ENCODE results near the gene KIAA0513.
"Not testable (repeated sequence)": the region's sequence is repeated elsewhere in the genome, so short reads cannot be mapped to it uniquely, and the experiment has no call there.

KIAA0513 gene

DNA sequence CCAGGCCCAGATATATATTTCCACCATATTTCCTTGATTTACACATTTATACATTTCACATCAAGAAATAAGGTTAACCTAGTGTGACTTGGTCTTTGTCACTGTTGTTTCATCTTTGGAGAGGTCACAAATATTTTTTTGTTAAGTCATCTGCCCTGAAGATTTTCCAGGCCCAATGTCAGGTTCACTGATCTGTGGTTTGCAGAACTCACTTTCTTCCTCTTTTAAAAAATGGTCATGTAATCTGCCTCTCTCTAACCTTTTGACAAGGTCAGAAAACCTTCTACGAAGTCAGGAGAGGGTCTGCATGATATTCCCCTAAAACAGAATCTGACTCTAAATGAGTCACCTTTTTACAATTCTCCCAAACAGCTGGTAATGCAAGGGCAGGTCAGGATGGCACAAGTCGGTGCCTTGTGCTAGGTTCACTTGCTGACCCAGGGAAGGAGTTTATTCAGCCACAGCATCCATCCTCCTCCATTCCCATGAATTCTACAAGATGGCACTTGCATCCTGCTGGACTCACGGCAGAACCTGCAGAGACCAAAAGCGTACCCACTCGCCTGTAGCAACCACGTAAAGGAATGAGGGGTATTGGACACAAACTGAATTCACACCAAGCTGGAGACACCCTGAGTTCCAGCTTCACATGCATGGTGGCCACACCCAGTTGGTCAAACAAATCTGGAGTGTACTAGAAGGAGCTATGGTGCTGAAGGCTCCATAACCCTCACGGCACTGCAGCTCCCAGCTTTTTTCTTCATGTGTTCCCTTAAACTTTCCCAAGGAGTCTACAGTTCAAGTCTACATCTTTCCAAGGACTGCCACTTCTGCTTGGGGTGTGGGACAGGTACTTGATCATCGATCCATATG, 1.6 kb upstream of the KIAA0513 start:
- no peak overlapping the region for H3K27ac ChIP-seq
- TF ChIP-seq, protein P1, sequence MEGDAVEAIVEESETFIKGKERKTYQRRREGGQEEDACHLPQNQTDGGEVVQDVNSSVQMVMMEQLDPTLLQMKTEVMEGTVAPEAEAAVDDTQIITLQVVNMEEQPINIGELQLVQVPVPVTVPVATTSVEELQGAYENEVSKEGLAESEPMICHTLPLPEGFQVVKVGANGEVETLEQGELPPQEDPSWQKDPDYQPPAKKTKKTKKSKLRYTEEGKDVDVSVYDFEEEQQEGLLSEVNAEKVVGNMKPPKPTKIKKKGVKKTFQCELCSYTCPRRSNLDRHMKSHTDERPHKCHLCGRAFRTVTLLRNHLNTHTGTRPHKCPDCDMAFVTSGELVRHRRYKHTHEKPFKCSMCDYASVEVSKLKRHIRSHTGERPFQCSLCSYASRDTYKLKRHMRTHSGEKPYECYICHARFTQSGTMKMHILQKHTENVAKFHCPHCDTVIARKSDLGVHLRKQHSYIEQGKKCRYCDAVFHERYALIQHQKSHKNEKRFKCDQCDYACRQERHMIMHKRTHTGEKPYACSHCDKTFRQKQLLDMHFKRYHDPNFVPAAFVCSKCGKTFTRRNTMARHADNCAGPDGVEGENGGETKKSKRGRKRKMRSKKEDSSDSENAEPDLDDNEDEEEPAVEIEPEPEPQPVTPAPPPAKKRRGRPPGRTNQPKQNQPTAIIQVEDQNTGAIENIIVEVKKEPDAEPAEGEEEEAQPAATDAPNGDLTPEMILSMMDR (conservative IDR thresholded peaks at IDR 0.05), result no peak

DNA sequence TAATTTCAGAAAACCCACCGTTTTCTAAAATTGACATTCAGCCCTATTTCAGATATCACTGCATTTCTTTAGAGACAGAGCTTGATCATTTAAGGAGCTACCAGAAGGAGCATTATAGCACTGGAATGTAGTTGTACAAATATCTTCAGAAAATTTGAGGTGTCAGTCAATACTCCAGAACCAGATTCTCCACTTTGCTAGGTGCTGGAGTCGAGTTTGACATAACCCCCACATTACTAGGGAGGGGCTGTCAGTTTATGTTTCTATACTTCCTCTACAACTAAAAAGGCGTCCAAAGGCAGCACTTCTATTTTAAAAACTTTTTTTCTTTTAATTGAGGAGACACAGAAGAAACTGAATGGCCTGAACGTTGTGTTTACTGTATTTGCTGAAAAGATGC, 892 bp upstream of the KIAA0513 start:
- TF ChIP-seq, protein P1 (conservative IDR thresholded peaks at IDR 0.05), result no peak
- H3K27ac ChIP-seq, result no peak overlapping the region

DNA sequence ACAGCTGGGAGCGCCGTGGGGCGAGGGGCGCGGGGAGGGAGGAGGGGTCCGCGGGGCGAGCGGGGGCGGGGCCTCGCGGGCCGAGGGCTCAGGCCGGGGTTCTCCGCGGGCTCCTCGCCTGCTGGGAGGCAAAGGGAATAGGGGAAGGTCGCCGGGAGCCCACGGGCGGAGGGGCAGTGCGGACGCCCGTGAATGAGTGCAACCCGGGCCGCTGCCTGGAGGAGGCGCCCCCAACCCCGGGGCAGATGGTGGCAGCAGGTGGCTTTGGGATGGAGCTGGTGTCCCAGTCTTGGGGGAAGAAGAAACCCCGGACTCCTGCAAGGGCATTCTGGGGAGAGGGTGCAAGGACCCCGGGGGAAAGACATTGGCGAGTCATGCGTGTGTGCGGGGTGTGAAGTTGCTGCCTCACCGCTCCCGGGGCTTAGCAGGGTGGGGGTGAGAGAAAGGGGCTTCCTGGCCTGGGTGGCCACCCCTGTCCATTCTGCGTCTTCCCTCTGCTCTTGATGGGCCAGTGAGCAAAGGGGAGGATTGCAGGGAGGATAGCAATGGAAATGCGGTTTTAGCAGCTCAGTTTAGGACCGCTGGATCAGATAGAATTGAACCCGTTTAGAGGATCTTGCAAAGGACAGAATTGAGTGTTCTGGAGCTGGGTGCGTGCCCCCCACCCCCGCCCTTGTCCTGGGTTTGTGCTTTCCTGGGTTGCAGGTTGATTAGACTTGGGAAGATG, 526 bp downstream of the KIAA0513 start:
- peak overlapping the region; percentile 35; the same call in 1 of the 2 replicates for H3K27ac ChIP-seq
- TF ChIP-seq, protein P1 (conservative IDR thresholded peaks at IDR 0.05), result no peak

DNA sequence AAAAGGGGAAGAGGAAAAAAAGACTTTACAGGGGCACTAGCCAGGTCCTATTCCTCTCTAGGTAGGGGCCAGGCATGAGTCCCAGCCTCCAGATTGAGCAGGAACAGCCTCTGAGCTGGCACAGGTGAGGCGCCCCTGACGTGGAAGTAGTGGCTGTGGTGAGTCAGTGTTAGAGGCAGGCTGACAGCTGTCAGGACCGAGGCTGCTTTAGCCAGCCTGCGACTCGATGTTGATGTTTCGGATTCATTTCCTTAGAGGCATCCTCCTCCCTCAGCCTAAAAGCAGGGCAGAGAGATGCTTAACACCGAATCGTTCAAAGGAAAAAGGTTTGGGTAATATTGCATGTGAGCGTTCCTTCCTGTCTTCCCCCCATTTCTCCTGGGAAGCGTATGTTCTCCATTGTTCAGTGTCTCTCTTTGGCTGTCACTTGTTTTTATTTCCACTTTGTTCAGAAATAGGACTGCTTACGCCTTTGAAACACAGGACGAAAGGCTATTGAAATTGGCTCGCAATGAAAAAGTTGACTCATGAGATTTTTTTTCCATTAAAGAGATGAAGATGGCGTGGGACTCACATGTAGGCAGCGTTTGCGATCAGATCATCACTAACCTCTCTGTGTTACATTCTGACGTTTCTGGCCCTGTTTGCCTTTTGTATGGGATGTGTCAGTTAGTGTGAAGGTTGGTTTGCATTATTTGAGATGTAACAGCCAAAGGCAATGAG, 1.3 kb downstream of the KIAA0513 start:
- H3K27ac ChIP-seq, result no peak overlapping the region; the same call in 1 of the 2 replicates
- TF ChIP-seq, protein P1 (conservative IDR thresholded peaks at IDR 0.05), result no peak

DNA sequence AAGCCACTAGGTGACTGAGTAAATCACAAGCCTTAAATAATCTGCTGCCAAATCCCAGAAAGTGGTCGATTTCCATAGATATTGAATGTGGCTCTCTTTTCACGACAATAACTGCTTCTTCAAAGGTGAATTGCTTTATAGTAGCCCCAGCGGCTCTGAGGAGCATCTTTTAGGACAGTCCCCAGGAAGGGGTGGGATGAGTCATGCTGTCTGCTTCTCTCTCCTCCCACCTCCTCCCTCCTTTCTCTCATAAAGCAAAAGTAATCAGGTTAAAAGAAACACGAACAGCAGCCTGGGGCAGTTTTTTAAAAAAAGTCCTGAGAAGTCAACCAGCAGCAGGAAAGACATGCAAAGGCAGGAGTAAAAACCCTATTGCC, 1.8 kb downstream of the KIAA0513 start:
- TF ChIP-seq, protein P1 (conservative IDR thresholded peaks at IDR 0.05), result no peak
- no peak overlapping the region; the same call in 1 of the 2 replicates for H3K27ac ChIP-seq

DNA sequence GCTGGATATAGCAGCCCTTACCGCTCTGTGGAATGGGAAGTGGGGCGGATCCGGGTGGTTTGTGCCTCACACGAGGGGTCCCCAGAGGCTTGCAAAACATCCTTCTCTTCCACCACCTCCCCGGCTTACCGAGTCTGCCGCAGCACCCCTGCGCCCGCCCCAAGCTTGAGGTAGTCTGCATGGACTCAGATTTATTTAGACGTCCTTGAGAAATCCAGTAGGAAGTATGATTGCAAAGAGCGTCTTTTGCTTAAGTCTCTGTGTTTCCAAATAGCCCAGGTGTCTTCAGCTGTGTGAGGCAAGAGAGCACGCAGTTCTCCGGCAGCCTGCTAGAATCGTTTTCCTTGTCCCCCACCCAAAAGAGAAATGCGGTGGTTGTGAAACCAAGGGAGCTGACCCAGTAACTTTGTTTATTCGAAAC, 2.4 kb downstream of the KIAA0513 start:
- TF ChIP-seq, protein P1 (conservative IDR thresholded peaks at IDR 0.05), result no peak
- H3K27ac ChIP-seq, result no peak overlapping the region

DNA sequence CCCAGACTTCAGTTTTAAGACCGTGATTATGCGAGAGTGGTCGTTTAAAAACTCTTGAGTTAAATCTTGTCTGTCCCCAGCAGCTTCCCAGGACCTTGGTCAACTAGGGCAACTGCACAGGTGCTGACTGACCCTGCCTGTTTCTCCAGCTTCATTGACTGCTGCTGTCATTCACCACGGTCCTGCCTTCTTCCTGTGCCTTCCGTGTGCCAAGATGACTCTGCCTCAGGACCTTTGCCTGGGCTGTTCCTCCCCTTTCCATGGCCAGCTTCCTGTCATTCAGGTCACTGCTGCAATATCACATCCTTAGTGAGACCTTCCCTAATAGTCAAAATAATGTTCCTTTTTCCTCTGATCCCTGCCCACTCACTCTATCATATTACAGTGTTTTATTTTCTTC, 3.9 kb downstream of the KIAA0513 start:
- TF ChIP-seq, protein P1 (conservative IDR thresholded peaks at IDR 0.05), result no peak
- H3K27ac ChIP-seq, result no peak overlapping the region

DNA sequence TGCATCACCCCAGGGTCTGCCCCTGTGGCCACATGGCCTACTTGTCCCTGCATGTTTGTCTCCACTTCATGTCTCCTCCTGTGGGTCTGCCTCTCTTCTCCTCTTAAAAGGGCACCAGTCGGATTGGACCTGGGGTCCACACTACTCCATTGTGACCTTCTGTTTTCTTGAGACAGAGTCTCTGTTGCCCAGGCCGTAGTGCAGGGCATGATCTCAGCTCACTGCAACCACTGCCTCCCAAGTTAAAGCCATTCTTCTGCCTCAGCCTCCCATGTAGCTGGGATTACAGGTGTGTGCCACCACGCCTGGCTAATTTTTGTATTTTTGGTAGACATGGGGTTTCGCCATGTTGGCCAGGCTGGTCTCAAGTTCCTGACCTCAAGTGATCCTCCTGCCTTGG, 4.6 kb downstream of the KIAA0513 start:
- not testable (repeated sequence) for H3K27ac ChIP-seq
